Stimulated activated CD8-positive, alpha-beta memory T cell treated with anti-CD3 and anti-CD28 coated beads, Interleukin-2, amount 100 ng/mL, for 48 hours (primary cell): ENCODE measurements around the gene PDE4D.
"Not testable (repeated sequence)": the region's sequence is repeated elsewhere in the genome, so short reads cannot be mapped to it uniquely, and the experiment has no call there.

ENCODE experiments used
- DNase-seq, 2 donors: peaks; one replicate each; pipeline ENCODE4 v3.0.0-alpha.2; 2020; ENCODE audit warnings: low read depth in 2 of 2

Gene PDE4D

DNA sequence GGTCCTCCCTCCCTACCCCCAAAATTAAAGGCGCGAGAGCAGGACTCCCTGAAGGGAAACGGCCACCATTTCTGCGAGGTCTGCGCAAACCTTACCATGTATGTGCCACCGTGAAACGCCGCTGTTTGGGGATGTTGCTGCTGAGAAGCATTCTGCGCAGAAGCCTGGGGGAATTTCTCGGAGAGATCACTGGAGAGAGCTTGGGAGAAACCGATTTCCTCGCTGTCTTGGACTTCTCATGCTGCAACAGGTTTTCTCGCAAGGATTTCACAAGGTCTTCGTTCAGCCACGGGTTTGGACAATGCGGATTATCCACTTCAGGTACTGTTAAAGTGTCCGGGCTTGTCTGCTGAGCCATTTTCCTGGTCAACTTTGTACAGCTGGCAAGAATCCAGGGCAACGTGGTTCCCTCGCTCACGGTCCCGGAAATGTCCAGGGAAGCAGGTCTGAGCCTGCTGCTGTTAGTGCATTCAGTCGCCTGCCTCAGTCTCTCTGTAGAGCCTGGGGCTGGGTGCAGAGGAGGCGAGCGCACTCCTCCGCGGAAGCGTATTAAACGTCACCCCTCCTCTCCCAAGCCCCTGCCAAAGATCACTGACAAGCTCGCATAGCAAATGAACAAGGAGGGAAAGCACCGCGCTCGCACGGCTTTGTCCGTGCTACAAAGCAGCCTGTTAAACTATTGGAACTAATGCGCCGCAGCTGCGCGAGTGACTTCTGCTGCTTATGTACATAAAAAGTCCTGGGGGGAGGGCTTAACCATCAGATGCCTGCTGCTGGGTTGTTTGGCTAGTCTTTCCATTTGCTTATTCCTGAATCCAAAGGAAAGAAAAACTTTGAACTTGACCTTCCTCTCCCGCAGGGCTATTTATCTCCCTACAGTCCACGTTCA lies 125.1 kb downstream of the PDE4D start:
- DNase-seq = no peak

DNA sequence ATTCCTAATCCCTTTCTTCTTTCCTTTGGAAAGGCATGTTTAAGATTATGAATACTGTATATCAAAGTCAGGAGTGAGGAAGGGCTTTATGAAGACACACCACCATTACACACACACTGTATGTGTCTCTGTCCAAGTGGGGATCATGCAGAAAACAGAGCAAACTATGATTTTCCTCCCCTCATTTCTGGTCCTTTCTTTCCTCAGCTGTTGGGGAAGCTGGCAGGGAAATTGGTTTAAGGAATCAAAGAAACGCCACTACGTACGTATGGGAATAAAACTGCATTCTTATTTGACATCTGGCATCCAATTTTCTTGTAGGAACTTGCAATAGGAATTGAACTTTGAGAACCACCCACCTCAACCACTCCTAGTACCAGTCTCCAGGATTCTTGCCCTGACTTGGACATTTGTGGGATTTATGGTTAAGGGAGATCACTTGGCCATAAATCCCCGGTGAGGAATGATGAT lies 125.8 kb downstream of the PDE4D start:
- DNase-seq = no peak

DNA sequence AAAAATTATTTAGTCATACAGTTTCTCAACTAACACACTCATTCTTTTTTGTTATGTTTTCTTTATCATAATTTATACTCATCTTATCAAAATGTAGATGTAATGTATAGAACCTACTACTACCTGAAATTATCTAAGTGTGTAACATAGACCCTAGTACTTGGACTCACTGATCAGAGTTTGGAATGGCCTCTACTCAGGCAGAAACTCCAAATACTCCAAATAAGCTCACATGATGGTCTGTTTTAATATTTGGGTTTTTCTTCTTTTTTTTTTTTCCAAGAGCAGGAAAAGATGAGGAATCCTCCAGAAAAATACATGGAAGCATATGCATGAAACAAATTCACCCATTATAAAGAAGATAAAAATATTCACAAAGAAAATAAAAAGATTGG lies 126.3 kb downstream of the PDE4D start:
- DNase-seq = no peak

DNA sequence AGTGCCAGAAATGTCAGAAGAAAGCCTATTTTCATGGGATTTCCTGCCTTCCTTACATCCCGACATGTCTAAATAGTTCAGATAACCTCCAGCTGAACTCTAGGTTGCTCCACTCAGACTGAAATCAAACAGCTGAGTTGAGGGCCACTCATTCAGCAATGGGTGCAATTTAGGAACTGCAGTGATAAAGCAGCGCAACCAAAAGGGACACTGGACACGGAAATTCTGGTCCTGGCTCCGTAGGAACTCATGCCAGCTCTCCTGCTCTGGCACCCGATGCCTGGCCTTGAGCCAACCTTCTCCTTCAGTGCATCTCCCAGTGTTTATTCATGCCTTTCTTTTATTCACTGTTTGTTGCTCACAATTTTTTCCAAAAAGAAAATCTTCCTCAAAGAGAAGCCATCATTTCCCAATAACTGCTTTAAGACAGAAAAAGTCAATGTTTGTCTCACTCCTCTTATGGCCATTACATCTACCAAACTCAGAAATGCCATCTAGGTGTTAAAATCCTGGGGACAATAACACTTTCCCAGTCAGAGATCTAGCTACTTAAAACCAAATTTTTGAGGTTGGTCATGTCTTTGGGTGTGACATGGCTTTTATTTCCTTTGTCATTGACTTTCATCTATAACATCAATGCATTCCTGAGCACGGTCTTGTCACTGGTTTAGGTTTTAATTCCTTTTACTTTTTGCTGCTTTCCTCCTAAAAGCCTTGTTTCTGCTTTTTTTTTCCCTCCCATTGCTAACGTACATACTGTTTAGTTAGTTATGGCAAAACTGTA lies 126.9 kb downstream of the PDE4D start:
- DNase-seq = no peak

DNA sequence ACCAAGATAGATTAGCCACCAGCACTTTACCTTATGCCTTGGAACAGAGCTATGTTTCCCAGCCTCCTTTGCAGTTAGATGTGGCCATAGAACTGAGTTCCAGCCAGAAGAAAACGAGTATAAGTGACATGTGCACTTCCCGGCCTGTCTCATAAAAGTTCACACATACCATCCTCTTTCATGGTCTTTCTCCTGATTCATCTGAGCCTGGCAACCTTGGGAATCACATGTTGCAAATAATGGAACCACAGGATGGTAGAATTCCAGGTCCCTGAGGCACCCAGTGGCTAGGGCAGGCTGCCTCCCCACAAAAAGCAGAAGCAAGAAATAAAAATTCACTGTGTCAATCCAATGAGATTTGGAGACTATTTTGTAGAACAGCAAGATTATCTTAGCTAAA lies 128.1 kb downstream of the PDE4D start:
- DNase-seq = no peak

DNA sequence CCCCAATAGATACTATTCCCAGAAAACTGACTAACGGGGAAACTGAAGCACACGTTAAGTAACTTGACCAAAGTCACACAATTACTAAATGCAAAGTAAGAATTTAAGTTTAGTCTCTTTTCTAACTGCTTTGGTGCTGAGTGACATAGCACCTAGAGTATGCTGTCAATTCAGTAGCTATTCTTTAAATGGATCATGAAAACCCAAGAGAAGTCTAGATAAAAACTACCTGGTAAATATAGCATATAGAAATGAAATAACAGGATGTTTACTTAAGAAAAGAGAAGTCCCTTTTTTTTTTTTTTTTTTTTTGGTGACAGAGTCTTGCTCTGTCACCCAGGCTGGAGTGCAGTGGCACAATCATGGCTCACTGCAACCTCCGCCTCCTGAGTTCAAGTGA lies 129.2 kb downstream of the PDE4D start:
- no peak for DNase-seq

DNA sequence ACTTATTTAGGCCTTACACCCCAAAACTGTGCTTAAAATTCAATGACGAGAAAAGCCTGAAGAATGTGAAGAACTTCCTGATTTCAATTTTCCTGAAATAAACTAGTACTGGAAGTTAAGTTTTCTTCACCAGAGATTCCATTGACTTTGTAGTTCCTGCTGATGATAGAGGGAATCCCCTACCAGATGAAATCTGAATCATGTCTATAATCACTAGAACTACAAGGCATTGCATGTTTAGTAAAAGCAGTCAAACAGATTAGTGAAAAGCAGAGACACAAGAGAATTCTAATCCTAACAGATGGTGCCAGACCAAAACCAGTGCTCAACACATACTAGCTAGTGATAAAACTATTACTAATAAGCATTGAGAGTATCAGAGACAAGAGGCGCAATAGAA lies 130.0 kb downstream of the PDE4D start:
- DNase-seq = no peak

DNA sequence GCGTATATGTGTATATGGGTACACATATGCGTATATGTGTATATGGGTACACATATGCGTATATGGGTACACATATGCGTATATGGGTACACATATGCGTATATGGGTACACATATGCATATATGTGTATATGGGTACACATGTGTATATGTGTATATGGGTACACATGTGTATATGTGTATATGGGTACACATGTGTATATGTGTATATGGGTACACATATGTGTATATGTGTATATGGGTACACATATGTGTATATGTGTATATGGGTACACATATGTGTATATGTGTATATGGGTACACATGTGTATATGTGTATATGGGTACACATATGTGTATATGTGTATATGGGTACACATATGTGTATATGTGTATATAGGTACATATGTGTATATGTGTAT lies 131.3 kb downstream of the PDE4D start:
- DNase-seq = not testable (repeated sequence)

DNA sequence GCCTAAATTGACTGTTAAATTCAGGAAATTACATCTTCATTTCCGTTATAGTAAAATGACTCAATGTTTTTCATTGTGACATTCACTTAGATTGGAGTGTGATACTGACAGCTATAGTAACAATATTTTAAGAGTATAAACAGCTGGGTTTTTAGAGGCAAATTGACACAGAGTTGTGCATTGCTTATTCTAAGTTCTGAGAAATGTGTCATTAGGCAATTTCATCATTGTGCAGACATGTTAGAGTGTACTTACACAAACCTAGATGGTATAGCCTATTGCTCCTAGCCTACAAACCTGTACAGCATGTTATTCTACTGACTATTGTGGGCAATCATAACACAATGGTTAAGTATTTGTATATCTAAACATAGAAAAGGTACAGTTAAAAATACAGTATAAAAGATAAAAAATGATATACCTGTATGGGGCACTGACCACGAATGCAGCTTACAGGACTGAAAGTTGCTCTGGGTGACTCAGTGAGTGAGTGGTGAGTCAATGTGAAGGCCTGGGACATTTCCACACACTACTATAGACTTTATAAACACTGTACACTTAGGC lies 132.7 kb downstream of the PDE4D start:
- no peak for DNase-seq

DNA sequence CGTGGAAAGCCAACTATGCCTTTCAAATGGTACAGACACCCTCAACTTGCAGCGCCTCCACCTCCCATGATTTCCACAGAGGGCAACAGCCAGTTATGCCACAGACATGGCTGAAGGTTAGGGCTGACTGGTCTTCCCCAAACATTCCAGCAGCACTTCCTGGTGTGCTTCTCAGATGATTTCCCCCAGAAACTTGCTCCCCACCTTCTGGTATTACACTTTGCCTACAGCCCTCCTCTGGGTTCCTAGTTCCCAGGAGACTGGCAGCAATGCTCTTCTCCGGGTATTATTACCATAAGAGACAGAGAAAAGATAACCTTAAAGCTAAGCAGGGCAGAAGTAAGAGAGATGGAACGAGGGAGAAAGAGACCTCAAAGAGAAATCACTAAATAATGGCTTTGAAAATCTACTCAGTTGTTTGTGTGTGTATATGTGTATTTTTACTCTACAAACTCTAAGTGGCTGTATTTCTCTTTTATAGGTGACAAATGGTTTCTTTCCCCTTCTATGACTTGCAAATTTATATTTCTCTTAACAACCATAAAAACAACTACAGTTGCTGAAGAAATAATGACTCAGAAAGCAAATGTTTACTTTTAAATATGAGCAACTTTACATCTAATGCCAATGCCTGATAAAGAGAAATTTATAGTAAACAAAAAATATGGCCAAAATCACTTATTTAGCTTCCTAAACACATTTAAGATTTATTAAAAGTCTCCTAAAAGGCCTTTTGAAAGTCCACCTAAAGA lies 133.8 kb downstream of the PDE4D start:
- no peak for DNase-seq

DNA sequence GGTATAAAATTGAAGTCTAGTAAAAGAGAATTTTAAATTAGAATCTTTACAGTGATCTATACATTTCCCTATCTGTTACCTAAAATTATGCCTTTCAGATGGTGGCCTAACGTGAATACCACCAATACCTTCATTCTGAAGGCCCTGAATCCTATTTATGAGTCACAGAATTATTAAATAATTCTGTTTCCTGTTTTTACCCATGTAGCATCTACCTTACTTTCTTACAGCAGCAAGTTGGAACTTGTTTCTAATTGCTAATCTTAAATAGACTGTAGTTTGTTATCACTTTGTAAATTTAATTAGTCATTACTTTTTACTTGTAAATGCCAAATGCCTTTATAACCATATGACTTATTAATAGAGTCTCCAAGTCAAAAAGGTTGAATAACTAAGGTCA lies 135.0 kb downstream of the PDE4D start:
- DNase-seq = no peak

DNA sequence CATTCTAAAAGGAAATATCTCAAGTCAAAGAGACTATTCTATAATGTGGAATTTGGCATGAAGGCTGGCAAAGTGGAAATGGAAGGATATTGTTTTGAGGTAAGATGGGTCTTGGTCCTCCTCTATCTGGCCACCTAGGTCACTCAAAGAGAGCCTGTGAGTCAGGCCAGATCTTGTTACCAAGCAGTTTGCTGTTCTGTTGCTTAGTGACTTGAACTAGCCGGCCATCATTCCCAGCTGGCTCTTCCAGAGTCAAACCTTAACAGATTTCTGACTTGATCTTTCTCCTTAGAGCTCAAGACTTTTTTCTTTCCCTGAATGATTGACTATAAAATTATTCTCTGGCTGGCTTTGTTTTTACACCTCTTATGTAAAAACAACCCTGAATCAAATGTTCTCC lies 136.1 kb downstream of the PDE4D start:
- no peak for DNase-seq

DNA sequence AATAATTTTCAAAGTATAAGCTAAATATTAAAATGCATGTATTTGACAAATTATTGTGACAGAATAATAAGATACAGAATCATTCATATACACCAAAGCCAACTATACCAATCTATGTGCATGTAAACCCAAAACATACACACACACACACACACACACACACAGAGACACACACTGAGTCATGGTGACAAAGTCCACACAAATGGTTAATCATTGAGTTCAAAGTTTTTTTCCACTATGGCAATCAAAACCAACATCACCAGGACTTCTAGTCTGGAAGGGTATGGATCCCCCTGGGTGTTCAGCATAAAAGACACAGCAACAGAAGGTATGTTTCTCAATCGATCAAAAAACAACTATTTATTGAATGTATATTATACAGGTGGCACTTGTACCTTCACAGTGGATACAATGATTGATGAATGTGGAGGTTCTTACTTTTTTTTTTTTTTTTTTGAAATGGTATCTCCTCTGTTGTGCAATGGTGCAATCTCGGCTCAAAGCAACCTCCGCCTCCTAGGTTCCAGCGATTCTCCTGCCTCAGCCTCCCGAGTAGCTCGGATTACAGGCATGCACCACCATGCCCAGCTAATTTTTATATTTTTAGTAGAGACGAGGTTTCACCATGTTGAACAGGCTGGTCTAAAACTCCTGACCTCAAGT lies 137.0 kb downstream of the PDE4D start:
- no peak for DNase-seq

DNA sequence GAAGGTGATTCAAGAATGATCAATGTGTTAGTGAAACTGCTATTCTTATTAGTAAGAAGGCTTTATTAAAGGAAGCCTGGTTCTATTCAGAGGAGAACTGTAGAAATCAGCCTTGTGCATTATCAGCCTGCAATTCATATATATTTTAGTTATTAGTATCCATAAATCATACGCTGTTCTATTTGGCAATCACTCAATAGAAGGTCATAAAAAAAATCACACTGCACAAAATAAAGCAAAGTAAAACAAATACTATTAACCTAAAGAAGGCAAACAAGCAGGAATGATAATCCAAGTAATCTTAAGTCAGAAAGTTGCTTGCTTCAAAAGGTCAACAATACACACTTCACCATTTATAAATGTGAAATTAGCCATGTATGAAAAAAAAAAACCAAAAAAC lies 138.1 kb downstream of the PDE4D start:
- DNase-seq = no peak

DNA sequence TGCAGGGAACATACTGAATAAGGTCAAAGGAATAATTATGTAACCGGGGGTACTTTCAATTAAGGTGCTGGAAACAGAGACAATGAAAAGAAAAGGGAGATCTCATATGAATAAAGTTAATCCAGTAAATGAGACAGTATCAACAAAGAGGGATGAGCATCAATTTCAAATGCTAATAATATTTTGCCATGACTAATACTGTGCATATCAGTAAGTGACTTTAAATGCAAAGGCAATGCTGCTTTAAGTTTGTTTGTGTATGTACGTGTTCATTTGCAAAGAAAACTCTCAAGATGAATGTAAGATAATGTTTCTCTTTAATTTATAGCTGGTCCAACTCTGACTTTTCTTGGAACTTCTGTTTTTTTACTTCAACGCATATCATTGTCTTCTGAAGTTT lies 139.9 kb downstream of the PDE4D start:
- no peak for DNase-seq

DNA sequence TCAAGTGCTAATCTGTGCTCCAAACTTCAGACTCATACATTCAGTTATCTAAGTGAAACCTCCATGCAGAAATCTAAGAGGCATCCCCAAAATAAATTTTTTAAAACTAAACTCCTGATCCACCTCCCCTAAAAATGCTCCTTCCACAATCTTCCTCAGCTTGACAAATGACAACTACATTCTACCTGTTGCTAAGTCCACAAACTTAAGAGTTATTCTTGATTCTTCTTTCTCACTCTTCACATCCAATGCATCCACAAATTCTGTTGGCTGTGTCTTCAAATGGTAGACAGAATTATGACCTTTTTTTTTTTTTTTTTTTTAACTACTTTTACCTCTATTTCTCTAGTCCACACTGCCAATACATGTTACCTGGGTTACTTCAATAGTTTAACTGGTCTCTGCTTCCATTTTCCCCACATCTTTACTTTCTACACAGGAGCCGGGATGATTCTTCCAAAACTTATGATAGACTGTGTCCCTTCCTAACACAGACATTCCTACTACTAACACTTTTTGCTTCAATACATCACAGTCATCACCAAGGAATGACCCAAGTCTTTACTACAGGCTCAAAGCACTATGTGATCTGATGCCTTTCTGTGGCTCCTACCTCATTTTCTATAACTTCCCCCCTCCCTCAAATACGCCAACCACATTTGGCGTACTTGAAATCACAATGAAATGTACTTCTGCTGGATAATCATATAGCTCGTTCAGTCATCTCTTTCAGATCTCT lies 143.6 kb downstream of the PDE4D start:
- DNase-seq = no peak

DNA sequence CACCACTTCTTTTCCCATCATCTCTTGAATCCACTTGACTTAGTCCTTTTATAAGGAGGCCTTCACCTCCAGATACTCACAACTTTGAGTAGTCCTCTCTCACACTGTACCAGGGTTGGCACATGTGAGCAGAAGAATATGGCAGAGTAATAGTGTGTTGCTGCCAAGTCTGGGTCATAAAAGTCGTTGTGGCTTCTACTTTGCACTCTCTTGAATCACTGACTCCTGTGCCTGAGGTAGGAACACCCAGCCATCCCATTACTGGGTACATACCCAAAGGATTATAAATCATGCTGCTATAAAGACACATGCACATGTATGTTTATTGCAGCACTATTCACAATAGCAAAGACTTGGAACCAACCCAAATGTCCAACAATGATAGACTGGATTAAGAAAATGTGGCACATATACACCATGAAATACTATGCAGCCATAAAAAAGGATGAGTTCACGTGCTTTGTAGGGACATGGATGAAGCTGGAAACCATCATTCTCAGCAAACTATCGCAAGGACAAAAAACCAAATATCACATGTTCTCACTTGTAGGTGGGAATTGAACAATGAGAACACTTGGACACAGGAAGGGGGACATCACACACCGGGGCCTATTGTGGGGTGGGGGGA lies 145.4 kb downstream of the PDE4D start:
- DNase-seq = not testable (repeated sequence)

DNA sequence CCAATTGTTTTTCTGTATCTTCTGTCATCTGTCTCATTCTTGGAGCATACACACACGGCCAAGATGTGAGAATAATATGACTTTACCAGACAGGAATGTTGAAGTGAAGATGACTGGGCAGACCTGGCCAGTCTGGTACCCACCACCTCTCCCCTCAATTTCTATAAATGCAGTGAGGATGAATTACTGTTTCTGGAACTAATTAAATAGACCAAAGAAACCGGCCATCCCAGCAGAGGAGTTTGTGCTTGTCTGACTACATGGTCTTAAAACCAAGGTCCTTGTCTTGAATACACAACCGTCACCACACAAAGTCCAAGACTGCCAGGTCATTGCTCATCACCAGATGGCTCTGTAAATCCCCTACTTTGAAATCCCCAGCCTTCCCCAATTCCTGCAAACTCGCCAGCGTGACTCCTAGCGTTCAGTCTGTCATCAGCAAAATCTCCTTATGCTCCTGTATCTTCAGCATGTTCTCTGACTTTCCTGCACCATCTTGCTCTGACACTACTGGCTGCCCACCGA lies 147.2 kb downstream of the PDE4D start:
- DNase-seq = no peak

DNA sequence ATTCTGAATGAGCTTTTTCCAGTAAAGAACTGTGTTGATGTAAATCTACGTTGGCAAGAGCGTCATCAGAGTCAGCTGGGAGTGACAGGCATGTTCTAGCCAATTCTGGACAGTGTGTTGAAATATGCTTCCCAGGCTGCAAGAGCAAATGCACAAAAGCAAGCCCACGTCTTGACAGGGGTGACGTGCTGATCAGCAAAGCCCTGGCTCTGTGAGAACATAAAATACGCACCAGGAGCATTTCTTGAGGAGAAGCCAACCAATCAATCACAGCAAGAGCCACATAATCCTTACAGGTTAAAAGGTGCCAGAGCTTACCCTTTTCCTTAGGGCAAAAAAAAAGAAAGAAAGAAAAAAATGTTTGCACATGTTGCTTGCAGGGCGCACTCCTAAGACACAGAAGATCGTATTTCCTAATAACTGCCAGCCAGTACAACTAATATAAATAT lies 148.1 kb downstream of the PDE4D start:
- DNase-seq = no peak

DNA sequence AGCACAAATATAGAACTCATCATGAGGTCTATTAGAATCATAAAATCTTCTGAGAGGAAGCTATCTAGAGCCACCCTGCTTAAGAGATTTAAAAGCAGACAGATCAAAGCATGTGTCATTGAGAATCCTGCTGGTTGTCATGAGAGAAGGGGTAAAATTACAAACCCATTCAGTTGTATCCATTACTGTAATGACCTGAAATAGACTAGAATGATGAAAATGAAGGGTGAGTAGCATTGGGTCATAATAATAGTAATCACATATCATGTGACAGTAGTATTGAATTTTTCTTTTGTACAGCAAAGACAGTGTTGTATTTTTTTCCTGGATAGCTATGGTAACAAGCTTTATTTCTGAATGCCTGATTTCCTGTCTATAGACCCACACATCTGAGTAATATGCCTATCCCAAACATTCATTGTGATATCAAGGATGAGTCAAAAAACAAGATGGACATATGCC lies 149.0 kb downstream of the PDE4D start:
- no peak for DNase-seq
